ENCODE results near the gene DNPEP. TPM values are rescaled to one million over a fixed set of nuclear protein-coding genes. Genes with fewer than 3 reads are reported as not detected.

DNPEP gene
- polyA plus RNA-seq, 2 donors: 46.2 to 49.6 TPM

- no peaks in the 10 kb centered on the region for H3K27me3 ChIP-seq (ENCODE audit: control insufficient read depth in 1 of 2, insufficient read depth in 2 of 2, low read length in 2 of 2)
- 17 to 23% methylated on average over 5 of the region's 5 CpGs for WGBS, 2 donors
These were observed 35.2 kb downstream of the DNPEP start for GRCh38 chr2:219352448-219353023.

GRCh38 chr2:219350710-219351221, 36.9 kb downstream of the DNPEP start:
- no peaks in the 10 kb centered on the region for H3K36me3 ChIP-seq (ENCODE audit: control insufficient read depth in 2 of 2, insufficient read depth in 2 of 2, low read length in 1 of 2)
- no peaks in the 10 kb centered on the region for H3K4me1 ChIP-seq (ENCODE audit: control insufficient read depth in 2 of 2, insufficient read depth in 2 of 2, low read length in 1 of 2)
- H3K9me3 ChIP-seq (ENCODE audit: control insufficient read depth in 2 of 2, insufficient read depth in 1 of 2, low read depth in 1 of 2, low read length in 1 of 2): no peaks in the 10 kb centered on the region
- no peak overlapping the region for H3K27ac ChIP-seq (ENCODE audit: low read depth in 2 of 2, low read length in 1 of 2)
- H3K27me3 ChIP-seq (ENCODE audit: control insufficient read depth in 1 of 2, insufficient read depth in 2 of 2, low read length in 2 of 2): no peaks in the 10 kb centered on the region
- no peak overlapping the region for H3K4me3 ChIP-seq (ENCODE audit: low read depth in 1 of 2, low read length in 2 of 2)
- 34 to 40% methylated on average over 4 of the region's 4 CpGs for WGBS, 2 donors

More at GRCh38 chr2:219352448-219353023, 35.2 kb downstream of the DNPEP start:
- Histone ChIP-seq H3K36me3 (ENCODE audit: control insufficient read depth in 2 of 2, insufficient read depth in 2 of 2, low read length in 1 of 2) (no peaks in the 10 kb centered on the region), H3K4me3 (ENCODE audit: low read depth in 1 of 2, low read length in 2 of 2) (no peak overlapping the region), H3K9me3 (ENCODE audit: control insufficient read depth in 2 of 2, insufficient read depth in 1 of 2, low read depth in 1 of 2, low read length in 1 of 2) (no peaks in the 10 kb centered on the region), H3K27ac (ENCODE audit: low read depth in 2 of 2, low read length in 1 of 2) (no peak overlapping the region), H3K4me1 (ENCODE audit: control insufficient read depth in 2 of 2, insufficient read depth in 2 of 2, low read length in 1 of 2) (no peaks in the 10 kb centered on the region)

GRCh38 chr2:219350215-219350614, 37.5 kb downstream of the DNPEP start:
- no peaks in the 10 kb centered on the region for H3K9me3 ChIP-seq (ENCODE audit: control insufficient read depth in 2 of 2, insufficient read depth in 1 of 2, low read depth in 1 of 2, low read length in 1 of 2)
- no peaks in the 10 kb centered on the region for H3K27me3 ChIP-seq (ENCODE audit: control insufficient read depth in 1 of 2, insufficient read depth in 2 of 2, low read length in 2 of 2)
- H3K27ac ChIP-seq (ENCODE audit: low read depth in 2 of 2, low read length in 1 of 2): no peak overlapping the region
- H3K36me3 ChIP-seq (ENCODE audit: control insufficient read depth in 2 of 2, insufficient read depth in 2 of 2, low read length in 1 of 2): no peaks in the 10 kb centered on the region
- 59 to 68% methylated on average over 3 of the region's 3 CpGs for WGBS, 2 donors
- no peak overlapping the region for H3K4me3 ChIP-seq (ENCODE audit: low read depth in 1 of 2, low read length in 2 of 2)
- H3K4me1 ChIP-seq (ENCODE audit: control insufficient read depth in 2 of 2, insufficient read depth in 2 of 2, low read length in 1 of 2): no peaks in the 10 kb centered on the region

- Histone ChIP-seq H3K4me3 (ENCODE audit: low read depth in 1 of 2, low read length in 2 of 2) (no peak overlapping the region), H3K27ac (ENCODE audit: low read depth in 2 of 2, low read length in 1 of 2) (no peak overlapping the region), H3K36me3 (ENCODE audit: control insufficient read depth in 2 of 2, insufficient read depth in 2 of 2, low read length in 1 of 2) (no peaks in the 10 kb centered on the region), H3K27me3 (ENCODE audit: control insufficient read depth in 1 of 2, insufficient read depth in 2 of 2, low read length in 2 of 2) (no peaks in the 10 kb centered on the region), H3K4me1 (ENCODE audit: control insufficient read depth in 2 of 2, insufficient read depth in 2 of 2, low read length in 1 of 2) (no peaks in the 10 kb centered on the region), H3K9me3 (ENCODE audit: control insufficient read depth in 2 of 2, insufficient read depth in 1 of 2, low read depth in 1 of 2, low read length in 1 of 2) (no peaks in the 10 kb centered on the region)
- WGBS, 2 donors: 51 to 53% methylated on average over 6 of the region's 6 CpGs
These were observed 42.8 kb downstream of the DNPEP start for GRCh38 chr2:219344751-219345430.

- Histone ChIP-seq H3K4me1 (ENCODE audit: control insufficient read depth in 2 of 2, insufficient read depth in 2 of 2, low read length in 1 of 2) (peaks cover 0 to 3% of the 10 kb centered on the region in 2 donors), H3K4me3 (ENCODE audit: low read depth in 1 of 2, low read length in 2 of 2) (no peak overlapping the region), H3K36me3 (ENCODE audit: control insufficient read depth in 2 of 2, insufficient read depth in 2 of 2, low read length in 1 of 2) (no peaks in the 10 kb centered on the region), H3K27me3 (ENCODE audit: control insufficient read depth in 1 of 2, insufficient read depth in 2 of 2, low read length in 2 of 2) (peaks cover 0 to 5% of the 10 kb centered on the region in 2 donors), H3K27ac (ENCODE audit: low read depth in 2 of 2, low read length in 1 of 2) (no peak overlapping the region), H3K9me3 (ENCODE audit: control insufficient read depth in 2 of 2, insufficient read depth in 1 of 2, low read depth in 1 of 2, low read length in 1 of 2) (peaks cover 3 to 6% of the 10 kb centered on the region in 2 donors)
- whole genome bisulfite sequencing, 2 donors: 45 to 50% methylated on average over 5 of the region's 5 CpGs
These were observed 52.3 kb downstream of the DNPEP start for GRCh38 chr2:219335373-219335786.

GRCh38 chr2:219334076-219334475, 53.6 kb downstream of the DNPEP start:
- Histone ChIP-seq H3K4me3 (ENCODE audit: low read depth in 1 of 2, low read length in 2 of 2) (no peak overlapping the region), H3K27me3 (ENCODE audit: control insufficient read depth in 1 of 2, insufficient read depth in 2 of 2, low read length in 2 of 2) (peaks cover 0 to 5% of the 10 kb centered on the region in 2 donors), H3K36me3 (ENCODE audit: control insufficient read depth in 2 of 2, insufficient read depth in 2 of 2, low read length in 1 of 2) (no peaks in the 10 kb centered on the region), H3K4me1 (ENCODE audit: control insufficient read depth in 2 of 2, insufficient read depth in 2 of 2, low read length in 1 of 2) (peaks cover 0 to 3% of the 10 kb centered on the region in 2 donors), H3K27ac (ENCODE audit: low read depth in 2 of 2, low read length in 1 of 2) (no peak overlapping the region), H3K9me3 (ENCODE audit: control insufficient read depth in 2 of 2, insufficient read depth in 1 of 2, low read depth in 1 of 2, low read length in 1 of 2) (peaks cover 3 to 6% of the 10 kb centered on the region in 2 donors)
- 90 to 98% methylated on average over 2 of the region's 2 CpGs for WGBS, 2 donors

GRCh38 chr2:219332542-219332941, 55.2 kb downstream of the DNPEP start, which contains the start of gene RESP18:
Gene RESP18 (minus strand): TSS chr2:219332744.
- H3K4me3 ChIP-seq (ENCODE audit: low read depth in 1 of 2, low read length in 2 of 2): no peak within 1 kb of the TSS
- peaks cover 0 to 5% of the 10 kb centered on the region in 2 donors for H3K27me3 ChIP-seq (ENCODE audit: control insufficient read depth in 1 of 2, insufficient read depth in 2 of 2, low read length in 2 of 2)
- WGBS, 2 donors: 10 to 13% methylated on average over 23 to 24 of the region's 24 CpGs
- no peaks in the 10 kb centered on the region for H3K36me3 ChIP-seq (ENCODE audit: control insufficient read depth in 2 of 2, insufficient read depth in 2 of 2, low read length in 1 of 2)
- peaks cover 3 to 6% of the 10 kb centered on the region in 2 donors for H3K9me3 ChIP-seq (ENCODE audit: control insufficient read depth in 2 of 2, insufficient read depth in 1 of 2, low read depth in 1 of 2, low read length in 1 of 2)
- peaks cover 0 to 3% of the 10 kb centered on the region in 2 donors for H3K4me1 ChIP-seq (ENCODE audit: control insufficient read depth in 2 of 2, insufficient read depth in 2 of 2, low read length in 1 of 2)
- no peak within 1 kb of the TSS for H3K27ac ChIP-seq (ENCODE audit: low read depth in 2 of 2, low read length in 1 of 2)

- H3K4me3 ChIP-seq (ENCODE audit: low read depth in 1 of 2, low read length in 2 of 2): no peak overlapping the region
- no peaks in the 10 kb centered on the region for H3K36me3 ChIP-seq (ENCODE audit: control insufficient read depth in 2 of 2, insufficient read depth in 2 of 2, low read length in 1 of 2)
- H3K4me1 ChIP-seq (ENCODE audit: control insufficient read depth in 2 of 2, insufficient read depth in 2 of 2, low read length in 1 of 2): peaks cover 0 to 3% of the 10 kb centered on the region in 2 donors
- H3K9me3 ChIP-seq (ENCODE audit: control insufficient read depth in 2 of 2, insufficient read depth in 1 of 2, low read depth in 1 of 2, low read length in 1 of 2): peaks cover 3 to 6% of the 10 kb centered on the region in 2 donors
- 20 to 21% methylated on average over 24 to 39 of the region's 39 CpGs for WGBS, 2 donors
- no peak overlapping the region for H3K27ac ChIP-seq (ENCODE audit: low read depth in 2 of 2, low read length in 1 of 2)
- H3K27me3 ChIP-seq (ENCODE audit: control insufficient read depth in 1 of 2, insufficient read depth in 2 of 2, low read length in 2 of 2): peaks cover 0 to 5% of the 10 kb centered on the region in 2 donors
These were observed 56.0 kb downstream of the DNPEP start for GRCh38 chr2:219331560-219332213.

GRCh38 chr2:219327719-219328118, 60.0 kb downstream of the DNPEP start:
- H3K27ac ChIP-seq (ENCODE audit: low read depth in 2 of 2, low read length in 1 of 2): no peak overlapping the region
- 38 to 46% methylated on average over 2 of the region's 2 CpGs for WGBS, 2 donors
- peaks cover 3 to 6% of the 10 kb centered on the region in 2 donors for H3K9me3 ChIP-seq (ENCODE audit: control insufficient read depth in 2 of 2, insufficient read depth in 1 of 2, low read depth in 1 of 2, low read length in 1 of 2)
- no peaks in the 10 kb centered on the region for H3K36me3 ChIP-seq (ENCODE audit: control insufficient read depth in 2 of 2, insufficient read depth in 2 of 2, low read length in 1 of 2)
- H3K4me3 ChIP-seq (ENCODE audit: low read depth in 1 of 2, low read length in 2 of 2): no peak overlapping the region
- peaks cover 0 to 5% of the 10 kb centered on the region in 2 donors for H3K27me3 ChIP-seq (ENCODE audit: control insufficient read depth in 1 of 2, insufficient read depth in 2 of 2, low read length in 2 of 2)
- H3K4me1 ChIP-seq (ENCODE audit: control insufficient read depth in 2 of 2, insufficient read depth in 2 of 2, low read length in 1 of 2): peaks cover 0 to 3% of the 10 kb centered on the region in 2 donors

Measured in esophagus (tissue), 2 donors.